Neural progenitor cell (in vitro differentiated cells): ENCODE data around the gene RNF186. TPM values are rescaled to one million over a fixed set of nuclear protein-coding genes. Genes with fewer than 3 reads are reported as not detected.

ENCODE experiments used
- DNase-seq: peaks from one replicate; pipeline ENCODE4 v3.0.0-alpha.2; 2016; ENCODE audit warnings: low spot score
- H2AFZ ChIP-seq: fragments of 200-600 bp; sonication (generic); replicated peaks from 2 replicates; pipeline ENCODE4 v1.6.1; 2016; ENCODE audit warnings: antibody characterized with exemption
- H3F3A ChIP-seq: fragments of 200-600 bp; sonication (generic); 2 replicates; pipeline ENCODE4 v1.6.1; 2016; ENCODE audit warnings: antibody characterized with exemption, low read depth
- H3K27ac ChIP-seq: fragments of 200-600 bp; sonication (generic); 2 replicates; pipeline ENCODE4 v1.5.1; 2016; ENCODE audit warnings: mild to moderate bottlenecking
- H3K27me3 ChIP-seq: fragments of 200-600 bp; sonication (generic); 2 replicates; pipeline ENCODE4 v1.6.1; 2016; ENCODE audit warnings: mild to moderate bottlenecking, moderate library complexity
- H3K36me3 ChIP-seq: fragments of 200-600 bp; sonication (generic); 2 replicates; pipeline ENCODE4 v1.5.1; 2016
- H3K4me1 ChIP-seq: fragments of 200-600 bp; sonication (generic); 2 replicates; pipeline ENCODE4 v1.6.1; 2016; ENCODE audit warnings: mixed run types
- H3K4me2 ChIP-seq: fragments of 200-600 bp; sonication (generic); 2 replicates; pipeline ENCODE4 v1.6.1; 2016
- H3K4me3 ChIP-seq: fragments of 200-600 bp; sonication (generic); 2 replicates; pipeline ENCODE4 v1.5.1; 2016
- H3K79me2 ChIP-seq: fragments of 200-600 bp; sonication (generic); 2 replicates; pipeline ENCODE4 v1.6.1; 2016; ENCODE audit warnings: low read depth
- H3K9ac ChIP-seq: fragments of 200-600 bp; sonication (generic); 2 replicates; pipeline ENCODE4 v1.6.1; 2016
- H3K9me3 ChIP-seq: fragments of 200-600 bp; sonication (generic); 2 replicates; pipeline ENCODE4 v1.5.1; 2016; ENCODE audit warnings: low read depth
- H4K20me1 ChIP-seq: fragments of 200-600 bp; sonication (generic); 2 replicates; pipeline ENCODE4 v1.6.1; 2016; ENCODE audit warnings: low read depth
- H3K27ac Mint-ChIP-seq: 3 replicates; pipeline ENCODE4 v1.8.0; 2021; ENCODE audit warnings: mixed read lengths
- H3K27me3 Mint-ChIP-seq: 2 replicates; pipeline ENCODE4 v1.8.0; 2022; ENCODE audit warnings: low read depth, mild to moderate bottlenecking, inconsistent platforms, moderate library complexity, mixed read lengths; ENCODE audit not compliant: insufficient read depth
- H3K36me3 Mint-ChIP-seq: 3 replicates; pipeline ENCODE4 v1.8.0; 2021; ENCODE audit warnings: mixed read lengths
- H3K4me1 Mint-ChIP-seq: 3 replicates; pipeline ENCODE4 v1.8.0; 2021; ENCODE audit warnings: mixed read lengths
- H3K4me3 Mint-ChIP-seq: 3 replicates; pipeline ENCODE4 v1.8.0; 2021; ENCODE audit warnings: mild to moderate bottlenecking, moderate library complexity, mixed read lengths
- H3K9me3 Mint-ChIP-seq: 3 replicates; pipeline ENCODE4 v1.8.0; 2020; ENCODE audit warnings: mixed read lengths
- EZH2 ChIP-seq: fragments of 200-600 bp; sonication (generic); IDR thresholded peaks from 2 replicates; pipeline ENCODE4 v1.6.1; 2017; ENCODE audit warnings: antibody characterized with exemption, mild to moderate bottlenecking, moderate library complexity
- EZH2phosphoT487 ChIP-seq: fragments of 200-600 bp; sonication (generic); IDR thresholded peaks from 2 replicates; pipeline ENCODE4 v1.6.1; 2017; ENCODE audit warnings: antibody characterized with exemption
- total RNA-seq: library from RNA; depleted of rRNA; stranded (reverse); fragments of >200 nt; gene quantifications from 2 replicates; pipeline ENCODE4 v1.2.3, GENCODE V29; 2015; ENCODE audit warnings: low replicate concordance
- TF ChIP-seq, protein P1 (sequence below): fragments of 200-600 bp; sonication (generic); IDR thresholded peaks from 2 replicates; pipeline ENCODE4 v1.5.1; 2017; ENCODE audit warnings: antibody characterized with exemption, mild to moderate bottlenecking

Gene RNF186
- total RNA-seq, 1 donor from 2014 or later, result not detected

DNA sequence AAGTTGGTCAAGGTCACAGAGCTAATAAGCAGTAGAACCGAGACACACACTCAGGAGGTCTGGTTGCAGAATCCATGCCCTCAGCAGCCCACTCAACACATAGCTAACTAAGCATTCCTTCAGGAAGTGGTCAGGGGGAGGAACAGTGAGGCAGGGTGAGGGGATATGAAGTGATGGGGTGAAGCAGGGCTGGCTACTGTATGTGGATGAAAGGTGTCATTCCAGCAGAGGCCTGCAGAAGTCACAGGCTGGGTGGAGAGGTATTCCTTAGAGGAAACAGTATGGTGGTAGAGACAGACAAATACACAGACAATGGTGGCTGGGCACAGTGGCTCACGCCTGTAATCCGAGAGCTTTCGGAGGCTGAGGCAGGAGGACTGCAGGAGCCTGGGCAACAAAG lies 29.4 kb downstream of the RNF186 start:
- Histone ChIP-seq H4K20me1 (no peaks in the 10 kb centered on the region), H3K4me1 (no peaks in the 10 kb centered on the region), H3F3A (no peaks in the 10 kb centered on the region), H3K9ac (no peak overlapping the region), H3K36me3 (no peaks in the 10 kb centered on the region), H3K9me3 (no peaks in the 10 kb centered on the region), H3K79me2 (no peaks in the 10 kb centered on the region), H3K4me3 (no peak overlapping the region), H3K27ac (no peak overlapping the region), H3K27me3 (peaks cover 31% of the 10 kb centered on the region), H2AFZ (no peak overlapping the region), H3K4me2 (no peak overlapping the region)
- Mint-ChIP-seq H3K4me3 (no peak overlapping the region), H3K27me3 (peaks cover 12% of the 10 kb centered on the region), H3K4me1 (peaks cover 3% of the 10 kb centered on the region), H3K36me3 (no peaks in the 10 kb centered on the region), H3K9me3 (no peaks in the 10 kb centered on the region), H3K27ac (no peak overlapping the region)
- TF ChIP-seq EZH2 (no peak), EZH2phosphoT487 (no peak)
- TF ChIP-seq, protein P1, sequence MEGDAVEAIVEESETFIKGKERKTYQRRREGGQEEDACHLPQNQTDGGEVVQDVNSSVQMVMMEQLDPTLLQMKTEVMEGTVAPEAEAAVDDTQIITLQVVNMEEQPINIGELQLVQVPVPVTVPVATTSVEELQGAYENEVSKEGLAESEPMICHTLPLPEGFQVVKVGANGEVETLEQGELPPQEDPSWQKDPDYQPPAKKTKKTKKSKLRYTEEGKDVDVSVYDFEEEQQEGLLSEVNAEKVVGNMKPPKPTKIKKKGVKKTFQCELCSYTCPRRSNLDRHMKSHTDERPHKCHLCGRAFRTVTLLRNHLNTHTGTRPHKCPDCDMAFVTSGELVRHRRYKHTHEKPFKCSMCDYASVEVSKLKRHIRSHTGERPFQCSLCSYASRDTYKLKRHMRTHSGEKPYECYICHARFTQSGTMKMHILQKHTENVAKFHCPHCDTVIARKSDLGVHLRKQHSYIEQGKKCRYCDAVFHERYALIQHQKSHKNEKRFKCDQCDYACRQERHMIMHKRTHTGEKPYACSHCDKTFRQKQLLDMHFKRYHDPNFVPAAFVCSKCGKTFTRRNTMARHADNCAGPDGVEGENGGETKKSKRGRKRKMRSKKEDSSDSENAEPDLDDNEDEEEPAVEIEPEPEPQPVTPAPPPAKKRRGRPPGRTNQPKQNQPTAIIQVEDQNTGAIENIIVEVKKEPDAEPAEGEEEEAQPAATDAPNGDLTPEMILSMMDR, result no peak
- no peak for DNase-seq

DNA sequence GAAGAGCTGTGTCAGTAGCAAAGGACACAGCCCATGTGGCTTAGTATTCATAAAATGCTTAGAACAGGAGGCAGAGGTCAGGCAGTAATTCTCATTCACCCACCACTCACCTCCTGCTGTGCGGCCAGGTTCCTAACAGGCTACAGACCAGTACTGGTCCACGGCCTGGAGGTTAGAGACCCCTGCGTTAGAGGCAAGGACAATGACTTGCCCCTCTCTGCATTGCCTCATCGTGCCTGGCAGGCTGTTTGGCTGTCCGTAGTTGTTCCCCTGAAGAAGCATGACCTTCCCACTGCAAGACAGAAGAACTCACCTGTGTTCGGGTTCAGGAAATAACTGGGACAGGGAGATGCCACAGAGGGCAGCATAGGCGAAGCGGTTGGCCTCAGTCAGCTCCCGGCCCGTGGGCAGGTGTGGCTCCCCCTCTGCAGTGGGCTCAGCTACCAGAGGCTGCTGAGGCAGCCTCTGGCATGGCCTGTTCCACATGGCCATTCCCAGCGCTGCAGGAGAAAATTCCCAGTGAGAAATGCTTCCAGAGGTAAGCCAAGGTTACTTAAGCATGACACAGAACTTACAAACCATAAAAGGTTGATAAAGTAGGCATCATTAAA lies 34.7 kb downstream of the RNF186 start:
- Histone ChIP-seq H3K9ac (no peak overlapping the region), H3K9me3 (no peaks in the 10 kb centered on the region), H2AFZ (no peak overlapping the region), H3K4me2 (no peak overlapping the region), H3K4me3 (no peak overlapping the region), H3K79me2 (no peaks in the 10 kb centered on the region), H3K4me1 (no peaks in the 10 kb centered on the region), H3K27me3 (peaks cover 57% of the 10 kb centered on the region), H3K27ac (no peak overlapping the region), H3F3A (no peaks in the 10 kb centered on the region), H4K20me1 (no peaks in the 10 kb centered on the region), H3K36me3 (no peaks in the 10 kb centered on the region)
- Mint-ChIP-seq H3K9me3 (no peaks in the 10 kb centered on the region), H3K4me1 (no peaks in the 10 kb centered on the region), H3K4me3 (no peak overlapping the region), H3K27me3 (peaks cover 2% of the 10 kb centered on the region), H3K27ac (no peak overlapping the region), H3K36me3 (no peaks in the 10 kb centered on the region)
- no peak for DNase-seq
- no peak for TF ChIP-seq EZH2
- TF ChIP-seq, protein P1, result no peak
- TF ChIP-seq EZH2phosphoT487, result no peak

DNA sequence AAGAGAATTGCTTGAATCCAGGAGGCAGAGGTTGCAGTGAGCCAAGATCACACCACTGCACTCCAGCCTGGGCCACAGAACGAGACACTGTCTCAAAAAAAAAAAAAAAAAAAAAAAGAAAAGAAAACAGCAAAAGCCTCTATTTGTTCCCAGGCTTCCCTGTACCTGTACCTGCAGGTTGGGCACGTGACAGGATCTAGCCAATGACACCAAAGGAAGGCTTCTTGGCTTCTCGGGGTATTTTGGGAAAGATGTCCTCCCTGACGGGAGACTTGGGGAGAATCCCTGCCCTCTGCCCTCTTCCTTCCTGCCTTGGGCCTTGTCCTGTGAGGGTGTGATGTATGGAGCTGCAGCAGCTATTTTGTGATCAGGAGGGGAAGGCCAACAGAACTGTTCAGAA lies 38.1 kb downstream of the RNF186 start:
- Histone ChIP-seq H3K9ac (no peak overlapping the region), H3K27ac (no peak overlapping the region), H3K27me3 (peaks cover 39% of the 10 kb centered on the region), H3K36me3 (no peaks in the 10 kb centered on the region), H3F3A (no peaks in the 10 kb centered on the region), H3K79me2 (no peaks in the 10 kb centered on the region), H3K4me2 (no peak overlapping the region), H3K4me3 (no peak overlapping the region), H3K4me1 (no peaks in the 10 kb centered on the region), H2AFZ (no peak overlapping the region), H4K20me1 (no peaks in the 10 kb centered on the region), H3K9me3 (no peaks in the 10 kb centered on the region)
- Mint-ChIP-seq H3K9me3 (no peaks in the 10 kb centered on the region), H3K4me1 (no peaks in the 10 kb centered on the region), H3K36me3 (no peaks in the 10 kb centered on the region), H3K27ac (no peak overlapping the region), H3K4me3 (no peak overlapping the region), H3K27me3 (peaks cover 2% of the 10 kb centered on the region)
- no peak for TF ChIP-seq EZH2phosphoT487
- TF ChIP-seq, protein P1, result no peak
- no peak for TF ChIP-seq EZH2
- DNase-seq, result no peak
